Natural killer cell treated with Interleukin-12 subunit alpha and Interleukin-12 subunit beta and Interleukin-15 and Interleukin-18, amount 100 ng/mL, for 72 hours (primary cell): ENCODE data around the gene FAM72A. TPM values are rescaled to one million over a fixed set of nuclear protein-coding genes. Genes with fewer than 3 reads are reported as not detected.
"Not testable (repeated sequence)": the region's sequence is repeated elsewhere in the genome, so short reads cannot be mapped to it uniquely, and the experiment has no call there.

Experiments
- ATAC-seq, 2 donors: fragments of 150-1000 bp; cut with Tn5 transposase in 1 of 2; sonication (Bioruptor Pico), chemical (Tn5 transposase) in 1 of 2; 2 replicates each; pipeline ENCODE4 v1.10.0; 2021
- DNase-seq: peaks from one replicate; pipeline ENCODE4 v3.0.0; 2022; ENCODE audit warnings: low spot score
- H3K27ac Mint-ChIP-seq, 2 donors: 1 replicate in 1 of 2; 2 replicates in 1 of 2; pipeline ENCODE4 v1.8.0; 2022; ENCODE audit warnings: mixed read lengths in 2 of 2, mild to moderate bottlenecking in 1 of 2, moderate library complexity in 1 of 2
- H3K27me3 Mint-ChIP-seq, 2 donors: 1 replicate in 1 of 2; 2 replicates in 1 of 2; pipeline ENCODE4 v1.8.0; 2022; ENCODE audit warnings: mixed read lengths in 2 of 2
- H3K36me3 Mint-ChIP-seq: one replicate; pipeline ENCODE4 v1.8.0; 2022; ENCODE audit warnings: mixed read lengths
- H3K4me1 Mint-ChIP-seq, 2 donors: 1 replicate in 1 of 2; 2 replicates in 1 of 2; pipeline ENCODE4 v1.8.0; 2022; ENCODE audit warnings: low read depth in 2 of 2, mixed read lengths in 2 of 2, mild to moderate bottlenecking in 1 of 2
- H3K4me3 Mint-ChIP-seq: one replicate; pipeline ENCODE4 v1.8.0; 2022; ENCODE audit warnings: mixed read lengths
- H3K9me3 Mint-ChIP-seq: 2 replicates; pipeline ENCODE4 v1.8.0; 2022; ENCODE audit warnings: mixed read lengths
- total RNA-seq, 2 donors: library from RNA; stranded (reverse); gene quantifications; one replicate each; pipeline ENCODE4 v1.2.3, GENCODE V29; 2022

FAM72A gene
- total RNA-seq, 2 donors from 2014 or later: 21.0 to 33.9 TPM

- not testable (repeated sequence) for DNase-seq, H3K27ac Mint-ChIP-seq, H3K27me3 Mint-ChIP-seq
Observed at GRCh38 chr1:206195182-206195581, 7.5 kb downstream of the FAM72A start.

GRCh38 chr1:206186826-206187225 is 15.8 kb downstream of the FAM72A start:
- ATAC-seq, H3K4me1 Mint-ChIP-seq, DNase-seq, H3K27me3 Mint-ChIP-seq, H3K4me3 Mint-ChIP-seq, H3K36me3 Mint-ChIP-seq, H3K9me3 Mint-ChIP-seq, H3K27ac Mint-ChIP-seq: not testable (repeated sequence)

More at GRCh38 chr1:206195182-206195581, 7.5 kb downstream of the FAM72A start:
- not testable (repeated sequence) for ATAC-seq, H3K4me3 Mint-ChIP-seq, H3K4me1 Mint-ChIP-seq, H3K36me3 Mint-ChIP-seq, H3K9me3 Mint-ChIP-seq

- not testable (repeated sequence) for H3K4me3 Mint-ChIP-seq, ATAC-seq, DNase-seq, H3K4me1 Mint-ChIP-seq, H3K27me3 Mint-ChIP-seq, H3K36me3 Mint-ChIP-seq, H3K9me3 Mint-ChIP-seq, H3K27ac Mint-ChIP-seq
Observed at GRCh38 chr1:206185778-206186177, 16.9 kb downstream of the FAM72A start.

GRCh38 chr1:206183788-206184187 is 18.9 kb downstream of the FAM72A start:
- not testable (repeated sequence) for H3K4me3 Mint-ChIP-seq, H3K9me3 Mint-ChIP-seq, H3K27ac Mint-ChIP-seq, H3K27me3 Mint-ChIP-seq, H3K36me3 Mint-ChIP-seq, H3K4me1 Mint-ChIP-seq, DNase-seq, ATAC-seq

- H3K36me3 Mint-ChIP-seq, H3K27ac Mint-ChIP-seq, ATAC-seq, H3K9me3 Mint-ChIP-seq, H3K27me3 Mint-ChIP-seq, DNase-seq, H3K4me1 Mint-ChIP-seq, H3K4me3 Mint-ChIP-seq: not testable (repeated sequence)
Observed at GRCh38 chr1:206182368-206183317, 20.0 kb downstream of the FAM72A start.

GRCh38 chr1:206179666-206180065 is 23.0 kb downstream of the FAM72A start:
- H3K9me3 Mint-ChIP-seq, H3K27me3 Mint-ChIP-seq, H3K4me1 Mint-ChIP-seq, H3K27ac Mint-ChIP-seq, H3K36me3 Mint-ChIP-seq, H3K4me3 Mint-ChIP-seq, ATAC-seq, DNase-seq: not testable (repeated sequence)

GRCh38 chr1:206178061-206178989 is 24.3 kb downstream of the FAM72A start:
- H3K4me3 Mint-ChIP-seq, H3K36me3 Mint-ChIP-seq, H3K9me3 Mint-ChIP-seq, H3K27me3 Mint-ChIP-seq, DNase-seq, H3K27ac Mint-ChIP-seq, H3K4me1 Mint-ChIP-seq: not testable (repeated sequence)
- peak in 1 of 2 donors; percentile 59 for ATAC-seq

- H3K9me3 Mint-ChIP-seq, H3K27ac Mint-ChIP-seq, H3K4me1 Mint-ChIP-seq, H3K36me3 Mint-ChIP-seq, ATAC-seq, H3K27me3 Mint-ChIP-seq, H3K4me3 Mint-ChIP-seq, DNase-seq: not testable (repeated sequence)
Observed at GRCh38 chr1:206176114-206176502, 26.5 kb downstream of the FAM72A start.

GRCh38 chr1:206175459-206176113 is 27.1 kb downstream of the FAM72A start:
- ATAC-seq, DNase-seq, H3K36me3 Mint-ChIP-seq, H3K27me3 Mint-ChIP-seq, H3K4me3 Mint-ChIP-seq, H3K27ac Mint-ChIP-seq, H3K4me1 Mint-ChIP-seq, H3K9me3 Mint-ChIP-seq: not testable (repeated sequence)

GRCh38 chr1:206174182-206174868 is 28.3 kb downstream of the FAM72A start:
- H3K4me1 Mint-ChIP-seq, ATAC-seq, H3K4me3 Mint-ChIP-seq, DNase-seq, H3K9me3 Mint-ChIP-seq, H3K27ac Mint-ChIP-seq, H3K36me3 Mint-ChIP-seq, H3K27me3 Mint-ChIP-seq: not testable (repeated sequence)

- H3K4me1 Mint-ChIP-seq, DNase-seq, H3K36me3 Mint-ChIP-seq, H3K4me3 Mint-ChIP-seq, H3K9me3 Mint-ChIP-seq, H3K27ac Mint-ChIP-seq, H3K27me3 Mint-ChIP-seq, ATAC-seq: not testable (repeated sequence)
Observed at GRCh38 chr1:206173110-206173719, 29.4 kb downstream of the FAM72A start.

GRCh38 chr1:206169794-206170193 is 32.8 kb downstream of the FAM72A start:
- not testable (repeated sequence) for H3K9me3 Mint-ChIP-seq, DNase-seq, H3K4me1 Mint-ChIP-seq, H3K27me3 Mint-ChIP-seq, H3K4me3 Mint-ChIP-seq, ATAC-seq, H3K36me3 Mint-ChIP-seq, H3K27ac Mint-ChIP-seq
